Erythroblast (primary cell): ENCODE measurements around the gene PLEKHH3.
"Not testable (repeated sequence)": the region's sequence is repeated elsewhere in the genome, so short reads cannot be mapped to it uniquely, and the experiment has no call there.

Experiments
- DNase-seq, 2 experiments: peaks; one replicate each; lab custom pipeline; 2025; lab: John Stamatoyannopoulos, UW
- GATA1 ChIP-seq: IDR thresholded peaks from 2 replicates; pipeline ENCODE4 v1.6.1; 2011; ENCODE audit warnings: low read depth, mild to moderate bottlenecking, control low read depth, low read length, moderate library complexity
- POLR2A ChIP-seq: IDR thresholded peaks from 2 replicates; pipeline ENCODE4 v1.6.1; 2011; ENCODE audit warnings: mild to moderate bottlenecking, low read length

Gene PLEKHH3

GRCh38 chr17:42653179-42654124, 23.3 kb downstream of the PLEKHH3 start:
- TF ChIP-seq POLR2A: no peak
- TF ChIP-seq GATA1: no peak
- peak; percentile 45 to 52 for DNase-seq

GRCh38 chr17:42651392-42651791, 25.4 kb downstream of the PLEKHH3 start:
- TF ChIP-seq GATA1 (no peak), POLR2A (no peak)
- no peak for DNase-seq

- TF ChIP-seq POLR2A (no peak), GATA1 (no peak)
- no peak for DNase-seq
Measured at GRCh38 chr17:42647778-42648177, 29.0 kb downstream of the PLEKHH3 start.

- TF ChIP-seq POLR2A (no peak), GATA1 (no peak)
- DNase-seq: no peak
Measured at GRCh38 chr17:42642336-42642735, 34.5 kb downstream of the PLEKHH3 start.

- peak; percentile 86 to 97 for DNase-seq
- TF ChIP-seq GATA1 (peak; percentile 38), POLR2A (peak; percentile 67)
Measured at GRCh38 chr17:42640121-42640520, 36.7 kb downstream of the PLEKHH3 start.

GRCh38 chr17:42639525-42640113, 37.2 kb downstream of the PLEKHH3 start:
- peak in 1 of 2 experiments; percentile 38 for DNase-seq
- TF ChIP-seq POLR2A: no peak

- peak; percentile 70 to 86 for DNase-seq
Measured at GRCh38 chr17:42632949-42633444, 43.8 kb downstream of the PLEKHH3 start.

GRCh38 chr17:42629411-42630009, 47.3 kb downstream of the PLEKHH3 start:
- TF ChIP-seq POLR2A: peak; percentile 60
- peak; percentile 80 for TF ChIP-seq GATA1

More at GRCh38 chr17:42632949-42633444, 43.8 kb downstream of the PLEKHH3 start:
- TF ChIP-seq GATA1 (no peak), POLR2A (peak; percentile 82)

GRCh38 chr17:42627032-42627764, 49.6 kb downstream of the PLEKHH3 start:
- peak in 1 of 2 experiments; percentile 32 for DNase-seq

More at GRCh38 chr17:42629411-42630009, 47.3 kb downstream of the PLEKHH3 start:
- DNase-seq: peak; percentile 88 to 96

- peak; percentile 89 to 96 for DNase-seq
- TF ChIP-seq POLR2A: peak; percentile 79
- no peak for TF ChIP-seq GATA1
Measured at GRCh38 chr17:42623732-42624596, 52.8 kb downstream of the PLEKHH3 start.

- peak; percentile 33 to 48 for DNase-seq
- TF ChIP-seq POLR2A: no peak
- TF ChIP-seq GATA1: no peak
Measured at GRCh38 chr17:42623271-42623670, 53.5 kb downstream of the PLEKHH3 start.

- not testable (repeated sequence) for DNase-seq
Measured at GRCh38 chr17:42621987-42622386, 54.8 kb downstream of the PLEKHH3 start.
